Stimulated activated CD4-positive, alpha-beta T cell treated with anti-CD3 and anti-CD28 coated beads, Interleukin-2, amount 100 ng/mL, for 4 hours (primary cell): Measurements from ENCODE around the gene INSYN2A.

Source experiments
- DNase-seq: peaks from one replicate; pipeline ENCODE4 v3.0.0-alpha.2; 2020; ENCODE audit warnings: low read depth

Gene INSYN2A

GRCh38 chr10:127151981-127152699 lies 44.3 kb downstream of the INSYN2A start:
- no peak for DNase-seq

GRCh38 chr10:127151541-127151940 lies 44.9 kb downstream of the INSYN2A start:
- no peak for DNase-seq

- DNase-seq = no peak
Observed at GRCh38 chr10:127150136-127150535, 46.3 kb downstream of the INSYN2A start.

GRCh38 chr10:127149501-127150081 lies 46.8 kb downstream of the INSYN2A start:
- DNase-seq = no peak

GRCh38 chr10:127148933-127149220 lies 47.5 kb downstream of the INSYN2A start:
- DNase-seq = no peak

- no peak for DNase-seq
Observed at GRCh38 chr10:127148066-127148932, 48.1 kb downstream of the INSYN2A start.

- no peak for DNase-seq
Observed at GRCh38 chr10:127146661-127147060, 49.7 kb downstream of the INSYN2A start.
